Measurements from ENCODE around the gene SLC6A13.

SLC6A13 gene

GRCh38 chr12:196436-196835, 66.2 kb downstream of the SLC6A13 start:
- TF ChIP-seq CTCF (IDR thresholded peaks at IDR 0.05; ENCODE audit: low read depth, low read length) = no peak
- Histone ChIP-seq H3K27ac (no peak overlapping the region), H3K4me3 (ENCODE audit: low read depth, low read length) (no peak overlapping the region), H3K9me3 (ENCODE audit: severe bottlenecking) (no peaks in the 10 kb centered on the region), H3K27me3 (ENCODE audit: insufficient read depth, low read depth, severe bottlenecking) (no peaks in the 10 kb centered on the region), H3K36me3 (no peaks in the 10 kb centered on the region)
- DNase-seq = no peak

- Histone ChIP-seq H3K9me3 (ENCODE audit: severe bottlenecking) (no peaks in the 10 kb centered on the region), H3K36me3 (no peaks in the 10 kb centered on the region), H3K27me3 (ENCODE audit: insufficient read depth, low read depth, severe bottlenecking) (no peaks in the 10 kb centered on the region), H3K4me3 (ENCODE audit: low read depth, low read length) (no peak overlapping the region), H3K27ac (no peak overlapping the region)
- TF ChIP-seq CTCF (IDR thresholded peaks at IDR 0.05; ENCODE audit: low read depth, low read length) = no peak
- DNase-seq = no peak
These were observed 66.7 kb downstream of the SLC6A13 start for GRCh38 chr12:195951-196350.

GRCh38 chr12:195156-195555, 67.5 kb downstream of the SLC6A13 start:
- TF ChIP-seq CTCF (IDR thresholded peaks at IDR 0.05; ENCODE audit: low read depth, low read length) = no peak
- Histone ChIP-seq H3K4me3 (ENCODE audit: low read depth, low read length) (no peak overlapping the region), H3K27me3 (ENCODE audit: insufficient read depth, low read depth, severe bottlenecking) (no peaks in the 10 kb centered on the region)

GRCh38 chr12:194276-194675, 68.4 kb downstream of the SLC6A13 start:
- no peak overlapping the region for H3K4me3 ChIP-seq (ENCODE audit: low read depth, low read length)
- no peak for DNase-seq
- no peaks in the 10 kb centered on the region for H3K36me3 ChIP-seq
- H3K27ac ChIP-seq = no peak overlapping the region
- H3K27me3 ChIP-seq (ENCODE audit: insufficient read depth, low read depth, severe bottlenecking) = no peaks in the 10 kb centered on the region
- TF ChIP-seq CTCF (IDR thresholded peaks at IDR 0.05; ENCODE audit: low read depth, low read length) = no peak
- H3K9me3 ChIP-seq (ENCODE audit: severe bottlenecking) = no peaks in the 10 kb centered on the region

More at GRCh38 chr12:195156-195555, 67.5 kb downstream of the SLC6A13 start:
- Histone ChIP-seq H3K9me3 (ENCODE audit: severe bottlenecking) (no peaks in the 10 kb centered on the region), H3K27ac (no peak overlapping the region), H3K36me3 (no peaks in the 10 kb centered on the region)
- no peak for DNase-seq

- Histone ChIP-seq H3K36me3 (no peaks in the 10 kb centered on the region), H3K4me3 (ENCODE audit: low read depth, low read length) (no peak overlapping the region), H3K27ac (no peak overlapping the region), H3K27me3 (ENCODE audit: insufficient read depth, low read depth, severe bottlenecking) (no peaks in the 10 kb centered on the region), H3K9me3 (ENCODE audit: severe bottlenecking) (no peaks in the 10 kb centered on the region)
- TF ChIP-seq CTCF (IDR thresholded peaks at IDR 0.05; ENCODE audit: low read depth, low read length) = no peak
- DNase-seq = no peak
These were observed 69.4 kb downstream of the SLC6A13 start for GRCh38 chr12:193261-193660.

- H3K27ac ChIP-seq = no peak overlapping the region
- no peaks in the 10 kb centered on the region for H3K36me3 ChIP-seq
- no peak for DNase-seq
- no peaks in the 10 kb centered on the region for H3K9me3 ChIP-seq (ENCODE audit: severe bottlenecking)
- H3K4me3 ChIP-seq (ENCODE audit: low read depth, low read length) = no peak overlapping the region
- no peaks in the 10 kb centered on the region for H3K27me3 ChIP-seq (ENCODE audit: insufficient read depth, low read depth, severe bottlenecking)
- no peak for TF ChIP-seq CTCF (IDR thresholded peaks at IDR 0.05; ENCODE audit: low read depth, low read length)
These were observed 71.1 kb downstream of the SLC6A13 start for GRCh38 chr12:191541-191940.

Data from WERI-Rb-1 (cell line).